Parathyroid adenoma (tissue), 2 donors: ENCODE data around the gene CCL25.

Experiments used
- H2AFZ ChIP-seq: fragments of 300-600 bp; sonication (generic); one replicate; pipeline ENCODE4 v1.7.0; 2017; ENCODE audit warnings: antibody characterized with exemption, mild to moderate bottlenecking
- H3K27ac ChIP-seq: fragments of 300-600 bp; sonication (generic); one replicate; pipeline ENCODE4 v1.7.0; 2017
- H3K27me3 ChIP-seq: fragments of 300-600 bp; sonication (generic); one replicate; pipeline ENCODE4 v1.7.0; 2017; ENCODE audit warnings: low read length; ENCODE audit not compliant: control insufficient read depth, insufficient read depth
- H3K36me3 ChIP-seq: fragments of 300-600 bp; sonication (generic); one replicate; pipeline ENCODE4 v1.7.0; 2017; ENCODE audit warnings: low read length; ENCODE audit not compliant: control insufficient read depth, insufficient read depth
- H3K4me1 ChIP-seq: fragments of 300-600 bp; sonication (generic); one replicate; pipeline ENCODE4 v1.7.0; 2017; ENCODE audit warnings: control low read depth
- H3K4me2 ChIP-seq: fragments of 300-600 bp; sonication (generic); one replicate; pipeline ENCODE4 v1.7.0; 2017; ENCODE audit warnings: low read length
- H3K4me3 ChIP-seq: fragments of 300-600 bp; sonication (generic); one replicate; pipeline ENCODE4 v1.7.0; 2017; ENCODE audit warnings: low read depth, low read length
- H3K79me2 ChIP-seq: fragments of 300-600 bp; sonication (generic); one replicate; pipeline ENCODE4 v1.7.0; 2017; ENCODE audit warnings: control low read depth
- H3K9ac ChIP-seq: fragments of 300-600 bp; sonication (generic); one replicate; pipeline ENCODE4 v1.7.0; 2017; ENCODE audit warnings: mild to moderate bottlenecking
- H3K9me3 ChIP-seq: fragments of 300-600 bp; sonication (generic); one replicate; pipeline ENCODE4 v1.7.0; 2017; ENCODE audit warnings: low read length; ENCODE audit not compliant: control insufficient read depth
- TF ChIP-seq, protein P1 (sequence below): fragments of 300-600 bp; sonication (generic); IDR thresholded peaks from one replicate; pipeline ENCODE4 v1.7.0; 2017; ENCODE audit warnings: antibody characterized with exemption, mild to moderate bottlenecking
- donor health status: primary hyperparathyroidism.

CCL25 gene

DNA sequence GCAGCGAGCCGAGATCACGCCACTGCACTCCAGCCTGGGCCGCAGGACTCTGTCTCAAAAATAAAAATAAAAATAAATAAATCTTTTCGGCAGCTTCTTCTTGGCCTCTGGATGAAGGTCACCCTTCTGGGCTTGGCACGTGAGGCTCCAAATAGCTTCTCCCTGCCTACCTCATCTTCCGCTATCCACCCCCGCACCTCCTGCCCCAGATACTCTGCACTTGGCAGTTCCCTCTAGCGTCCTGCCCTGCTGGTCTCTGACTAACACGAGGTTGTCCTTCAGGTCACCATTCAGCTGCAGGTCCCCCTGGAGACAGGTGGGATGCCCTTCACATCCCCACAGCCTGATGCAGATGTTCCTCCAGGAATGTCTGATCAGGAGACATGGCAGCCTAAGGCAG, 8.5 kb upstream of the CCL25 start:
- H3K27ac ChIP-seq, result no peak overlapping the region
- H3K4me1 ChIP-seq, result no peaks in the 10 kb centered on the region
- H3K4me3 ChIP-seq, result no peak overlapping the region
- H3K79me2 ChIP-seq, result no peaks in the 10 kb centered on the region
- no peaks in the 10 kb centered on the region for H3K9me3 ChIP-seq
- no peak overlapping the region for H3K9ac ChIP-seq
- no peak overlapping the region for H3K4me2 ChIP-seq
- no peaks in the 10 kb centered on the region for H3K27me3 ChIP-seq
- TF ChIP-seq, protein P1, sequence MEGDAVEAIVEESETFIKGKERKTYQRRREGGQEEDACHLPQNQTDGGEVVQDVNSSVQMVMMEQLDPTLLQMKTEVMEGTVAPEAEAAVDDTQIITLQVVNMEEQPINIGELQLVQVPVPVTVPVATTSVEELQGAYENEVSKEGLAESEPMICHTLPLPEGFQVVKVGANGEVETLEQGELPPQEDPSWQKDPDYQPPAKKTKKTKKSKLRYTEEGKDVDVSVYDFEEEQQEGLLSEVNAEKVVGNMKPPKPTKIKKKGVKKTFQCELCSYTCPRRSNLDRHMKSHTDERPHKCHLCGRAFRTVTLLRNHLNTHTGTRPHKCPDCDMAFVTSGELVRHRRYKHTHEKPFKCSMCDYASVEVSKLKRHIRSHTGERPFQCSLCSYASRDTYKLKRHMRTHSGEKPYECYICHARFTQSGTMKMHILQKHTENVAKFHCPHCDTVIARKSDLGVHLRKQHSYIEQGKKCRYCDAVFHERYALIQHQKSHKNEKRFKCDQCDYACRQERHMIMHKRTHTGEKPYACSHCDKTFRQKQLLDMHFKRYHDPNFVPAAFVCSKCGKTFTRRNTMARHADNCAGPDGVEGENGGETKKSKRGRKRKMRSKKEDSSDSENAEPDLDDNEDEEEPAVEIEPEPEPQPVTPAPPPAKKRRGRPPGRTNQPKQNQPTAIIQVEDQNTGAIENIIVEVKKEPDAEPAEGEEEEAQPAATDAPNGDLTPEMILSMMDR, result no peak
- no peaks in the 10 kb centered on the region for H3K36me3 ChIP-seq
- no peak overlapping the region for H2AFZ ChIP-seq

DNA sequence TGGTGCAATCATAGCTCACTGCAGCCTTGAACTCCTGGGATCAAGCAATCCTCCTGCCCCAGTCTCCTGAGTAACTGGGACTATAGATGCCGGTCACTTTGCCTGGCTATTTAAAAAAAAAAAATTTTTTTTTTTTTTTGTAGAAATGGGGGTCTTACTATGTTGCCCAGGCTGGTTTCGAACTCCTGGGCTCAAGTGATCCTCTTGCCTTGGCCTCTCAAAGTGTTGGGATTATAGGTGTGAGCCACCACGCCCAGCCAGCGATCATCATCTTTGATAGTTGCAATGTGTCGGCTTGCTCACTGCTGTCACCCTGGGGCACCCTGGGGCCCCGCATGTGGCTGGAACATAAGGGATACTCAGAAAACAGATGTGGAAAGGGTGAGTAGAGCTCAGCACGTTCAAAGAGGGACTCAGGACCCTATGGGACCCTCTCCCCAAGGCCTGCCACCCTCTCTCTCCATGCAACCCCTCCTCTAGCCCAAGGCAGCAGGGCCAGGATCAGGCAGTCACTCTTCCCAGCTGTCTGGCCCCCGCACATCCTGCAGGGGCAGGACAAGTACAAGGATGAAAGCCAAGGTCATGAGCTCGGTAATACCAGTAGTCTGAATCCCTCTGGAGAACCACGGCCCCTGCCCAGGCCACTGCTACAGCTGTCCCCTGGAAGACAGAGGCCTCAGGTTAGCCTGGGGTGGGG, 6.5 kb upstream of the CCL25 start:
- Histone ChIP-seq H3K79me2 (no peaks in the 10 kb centered on the region), H2AFZ (no peak overlapping the region), H3K4me1 (no peaks in the 10 kb centered on the region), H3K4me2 (no peak overlapping the region), H3K9me3 (no peaks in the 10 kb centered on the region), H3K36me3 (no peaks in the 10 kb centered on the region), H3K27ac (no peak overlapping the region), H3K9ac (no peak overlapping the region), H3K4me3 (no peak overlapping the region), H3K27me3 (no peaks in the 10 kb centered on the region)
- TF ChIP-seq, protein P1, result no peak

DNA sequence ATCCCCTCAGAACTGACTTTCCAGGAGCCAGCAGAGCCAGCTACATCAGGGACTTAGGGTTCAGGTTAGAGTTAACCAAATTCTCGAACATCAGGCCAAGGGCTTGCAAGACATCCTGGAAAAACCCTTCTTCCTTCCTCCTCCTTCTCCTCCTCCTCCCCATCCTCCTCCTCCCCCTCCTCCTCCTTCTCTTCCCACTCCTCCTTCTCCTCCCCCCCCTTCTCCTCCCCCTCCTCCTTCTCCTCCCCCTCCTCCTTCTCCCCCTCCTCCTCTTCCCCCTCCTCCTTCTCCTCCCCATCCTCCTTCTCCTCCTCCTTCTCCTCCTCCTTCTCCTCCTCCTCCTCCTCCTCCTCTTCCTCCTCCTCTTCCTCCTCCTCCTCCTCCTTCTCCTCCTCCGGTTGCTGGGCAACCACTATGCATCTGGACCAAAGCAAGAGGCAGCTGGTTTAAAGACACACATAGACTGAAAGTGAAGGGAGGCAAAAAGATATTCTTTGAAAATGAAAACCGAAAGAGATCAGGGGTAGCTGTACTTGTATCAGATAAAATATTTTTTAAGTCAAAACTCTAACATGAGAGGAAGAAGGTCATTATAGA, 5.9 kb upstream of the CCL25 start:
- Histone ChIP-seq H2AFZ (no peak overlapping the region), H3K27me3 (no peaks in the 10 kb centered on the region)

DNA sequence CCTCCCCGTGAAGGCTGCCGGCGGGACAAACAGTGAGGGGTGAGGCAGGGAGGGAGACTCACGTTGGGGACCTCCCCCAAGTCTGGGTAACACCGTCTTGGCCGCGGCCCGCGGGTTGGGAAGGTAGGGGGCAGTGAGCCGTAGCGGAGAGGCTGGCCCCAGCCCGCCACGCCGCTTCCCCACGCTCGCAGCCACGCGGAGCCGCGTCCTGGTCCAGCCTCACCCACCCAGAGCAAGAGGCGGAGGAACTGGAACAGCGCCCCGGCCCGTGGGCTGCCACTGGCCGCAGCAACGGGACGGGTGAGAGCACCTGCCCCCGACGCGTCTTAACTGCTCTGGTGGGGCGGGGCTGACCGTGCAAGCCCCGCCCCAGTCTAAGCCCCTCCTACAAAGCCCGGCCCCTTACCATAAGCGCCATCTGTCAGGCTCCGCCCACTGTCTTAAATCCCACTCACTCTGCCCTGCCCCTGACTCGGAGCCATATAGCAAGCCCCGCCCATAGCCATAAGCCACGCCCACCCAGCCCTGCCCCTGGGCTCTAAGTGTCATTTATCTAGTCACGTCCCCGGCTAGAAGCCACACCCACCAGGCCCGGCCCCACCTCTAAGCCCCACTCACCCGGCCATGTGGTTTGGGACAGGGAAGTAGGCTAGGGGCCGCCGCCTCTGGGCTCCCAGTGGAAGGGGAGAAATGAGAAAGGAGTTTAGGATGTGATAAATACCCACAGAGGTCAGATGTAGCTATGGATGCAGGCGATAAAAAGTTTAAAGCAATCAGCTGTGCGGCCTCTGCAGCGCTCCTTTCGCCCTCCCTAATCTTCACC, 2.1 kb upstream of the CCL25 start:
- no peaks in the 10 kb centered on the region for H3K9me3 ChIP-seq
- no peaks in the 10 kb centered on the region for H3K27me3 ChIP-seq
- peak overlapping the region; percentile 66 for H2AFZ ChIP-seq
- peak overlapping the region; percentile 58 for H3K4me2 ChIP-seq
- TF ChIP-seq, protein P1, result no peak
- no peaks in the 10 kb centered on the region for H3K79me2 ChIP-seq
- peak overlapping the region; percentile 16 for H3K4me3 ChIP-seq
- no peaks in the 10 kb centered on the region for H3K4me1 ChIP-seq
- no peak overlapping the region for H3K27ac ChIP-seq
- H3K9ac ChIP-seq, result no peak overlapping the region
- no peaks in the 10 kb centered on the region for H3K36me3 ChIP-seq

More for the DNA sequence above, 5.9 kb upstream of the CCL25 start:
- Histone ChIP-seq H3K4me2 (no peak overlapping the region), H3K4me1 (no peaks in the 10 kb centered on the region), H3K79me2 (no peaks in the 10 kb centered on the region), H3K27ac (no peak overlapping the region), H3K36me3 (no peaks in the 10 kb centered on the region), H3K9ac (no peak overlapping the region), H3K9me3 (no peaks in the 10 kb centered on the region), H3K4me3 (no peak overlapping the region)
- TF ChIP-seq, protein P1, result no peak
